ENCODE measurements around the gene APOBEC3F.
"Not testable (repeated sequence)": the region's sequence is repeated elsewhere in the genome, so short reads cannot be mapped to it uniquely, and the experiment has no call there.

Gene APOBEC3F

GRCh38 chr22:39055658-39056057, 15.0 kb downstream of the APOBEC3F start:
- no peak for TF ChIP-seq CTCF (conservative IDR thresholded peaks at IDR 0.05; ENCODE audit: low read depth, low read length)
- DNase-seq (ENCODE audit: low read depth) = no peak
- no peak overlapping the region for H3K4me3 ChIP-seq (ENCODE audit: low read depth, low read length)

- not testable (repeated sequence) for DNase-seq (ENCODE audit: low read depth); H3K4me3 ChIP-seq (ENCODE audit: low read depth, low read length)
These were observed 20.6 kb downstream of the APOBEC3F start for GRCh38 chr22:39061290-39061689.

GRCh38 chr22:39061951-39062350, 21.3 kb downstream of the APOBEC3F start:
- not testable (repeated sequence) for DNase-seq (ENCODE audit: low read depth); H3K4me3 ChIP-seq (ENCODE audit: low read depth, low read length)

- not testable (repeated sequence) for H3K4me3 ChIP-seq (ENCODE audit: low read depth, low read length); DNase-seq (ENCODE audit: low read depth)
These were observed 23.2 kb downstream of the APOBEC3F start for GRCh38 chr22:39063904-39064303.

- H3K4me3 ChIP-seq (ENCODE audit: low read depth, low read length); DNase-seq (ENCODE audit: low read depth): not testable (repeated sequence)
These were observed 26.0 kb downstream of the APOBEC3F start for GRCh38 chr22:39066442-39067276.

GRCh38 chr22:39068033-39068785, 27.5 kb downstream of the APOBEC3F start:
- TF ChIP-seq CTCF (conservative IDR thresholded peaks at IDR 0.05; ENCODE audit: low read depth, low read length) = peak; percentile 8
- no peak overlapping the region for H3K4me3 ChIP-seq (ENCODE audit: low read depth, low read length)
- no peak for DNase-seq (ENCODE audit: low read depth)

- TF ChIP-seq CTCF (conservative IDR thresholded peaks at IDR 0.05; ENCODE audit: low read depth, low read length) = no peak
- DNase-seq (ENCODE audit: low read depth) = no peak
- H3K4me3 ChIP-seq (ENCODE audit: low read depth, low read length) = no peak overlapping the region
These were observed 29.5 kb downstream of the APOBEC3F start for GRCh38 chr22:39070186-39070585.

GRCh38 chr22:39072581-39072981, 31.9 kb downstream of the APOBEC3F start:
- DNase-seq (ENCODE audit: low read depth); H3K4me3 ChIP-seq (ENCODE audit: low read depth, low read length): not testable (repeated sequence)

GRCh38 chr22:39073981-39074380, 33.3 kb downstream of the APOBEC3F start:
- TF ChIP-seq CTCF (conservative IDR thresholded peaks at IDR 0.05; ENCODE audit: low read depth, low read length) = no peak
- no peak overlapping the region for H3K4me3 ChIP-seq (ENCODE audit: low read depth, low read length)
- DNase-seq (ENCODE audit: low read depth) = no peak

GRCh38 chr22:39076155-39077025, 35.7 kb downstream of the APOBEC3F start:
- not testable (repeated sequence) for DNase-seq (ENCODE audit: low read depth)
- peak overlapping the region; percentile 32 for H3K4me3 ChIP-seq (ENCODE audit: low read depth, low read length)

GRCh38 chr22:39077026-39077840, 36.6 kb downstream of the APOBEC3F start, which contains the start of gene APOBEC3G:
TSS of gene APOBEC3G (plus strand) at chr22:39077275. CDS start at chr22:39077362, 87 bp downstream.
- peak; percentile 49 for DNase-seq (ENCODE audit: low read depth)
- peak within 1 kb of the TSS; percentile 54 for H3K4me3 ChIP-seq (ENCODE audit: low read depth, low read length)

- not testable (repeated sequence) for DNase-seq (ENCODE audit: low read depth); H3K4me3 ChIP-seq (ENCODE audit: low read depth, low read length)
These were observed 37.2 kb downstream of the APOBEC3F start for GRCh38 chr22:39077912-39078311.

Measured in choroid plexus epithelial cell (primary cell).